Fibroblast of villous mesenchyme (primary cell): ENCODE data around the gene EHD2. TPM values are rescaled to one million over a fixed set of nuclear protein-coding genes. Genes with fewer than 3 reads are reported as not detected.
"Not testable (repeated sequence)": the region's sequence is repeated elsewhere in the genome, so short reads cannot be mapped to it uniquely, and the experiment has no call there.

Experiments used
- DNase-seq: peaks from one replicate; pipeline ENCODE4 v3.0.0-alpha.2; 2010; ENCODE audit warnings: low read depth
- H3K4me3 ChIP-seq: 2 replicates; pipeline ENCODE4 v1.5.1; 2011; ENCODE audit warnings: low read depth, mild to moderate bottlenecking, low read length
- total RNA-seq: library from RNA; depleted of rRNA; stranded (reverse); fragments of >200 nt; gene quantifications from 2 replicates; pipeline ENCODE4 v1.2.3, GENCODE V29; 2012
- TF ChIP-seq, protein P1 (sequence below): IDR thresholded peaks from 2 replicates; pipeline ENCODE4 v1.5.1; 2012; ENCODE audit warnings: low read depth, mild to moderate bottlenecking, low read length; ENCODE audit not compliant: insufficient read depth

Gene EHD2
- total RNA-seq, 1 donor, result 144 TPM

GRCh38 chr19:47768604-47769003 is 55.4 kb downstream of the EHD2 start:
- TF ChIP-seq, protein P1, sequence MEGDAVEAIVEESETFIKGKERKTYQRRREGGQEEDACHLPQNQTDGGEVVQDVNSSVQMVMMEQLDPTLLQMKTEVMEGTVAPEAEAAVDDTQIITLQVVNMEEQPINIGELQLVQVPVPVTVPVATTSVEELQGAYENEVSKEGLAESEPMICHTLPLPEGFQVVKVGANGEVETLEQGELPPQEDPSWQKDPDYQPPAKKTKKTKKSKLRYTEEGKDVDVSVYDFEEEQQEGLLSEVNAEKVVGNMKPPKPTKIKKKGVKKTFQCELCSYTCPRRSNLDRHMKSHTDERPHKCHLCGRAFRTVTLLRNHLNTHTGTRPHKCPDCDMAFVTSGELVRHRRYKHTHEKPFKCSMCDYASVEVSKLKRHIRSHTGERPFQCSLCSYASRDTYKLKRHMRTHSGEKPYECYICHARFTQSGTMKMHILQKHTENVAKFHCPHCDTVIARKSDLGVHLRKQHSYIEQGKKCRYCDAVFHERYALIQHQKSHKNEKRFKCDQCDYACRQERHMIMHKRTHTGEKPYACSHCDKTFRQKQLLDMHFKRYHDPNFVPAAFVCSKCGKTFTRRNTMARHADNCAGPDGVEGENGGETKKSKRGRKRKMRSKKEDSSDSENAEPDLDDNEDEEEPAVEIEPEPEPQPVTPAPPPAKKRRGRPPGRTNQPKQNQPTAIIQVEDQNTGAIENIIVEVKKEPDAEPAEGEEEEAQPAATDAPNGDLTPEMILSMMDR, result peak; percentile 8
- no peak overlapping the region for H3K4me3 ChIP-seq
- DNase-seq, result no peak

- no peak for DNase-seq
- H3K4me3 ChIP-seq, result no peak overlapping the region
- TF ChIP-seq, protein P1, result no peak
These were observed 56.3 kb downstream of the EHD2 start for GRCh38 chr19:47769534-47769933.

DNA sequence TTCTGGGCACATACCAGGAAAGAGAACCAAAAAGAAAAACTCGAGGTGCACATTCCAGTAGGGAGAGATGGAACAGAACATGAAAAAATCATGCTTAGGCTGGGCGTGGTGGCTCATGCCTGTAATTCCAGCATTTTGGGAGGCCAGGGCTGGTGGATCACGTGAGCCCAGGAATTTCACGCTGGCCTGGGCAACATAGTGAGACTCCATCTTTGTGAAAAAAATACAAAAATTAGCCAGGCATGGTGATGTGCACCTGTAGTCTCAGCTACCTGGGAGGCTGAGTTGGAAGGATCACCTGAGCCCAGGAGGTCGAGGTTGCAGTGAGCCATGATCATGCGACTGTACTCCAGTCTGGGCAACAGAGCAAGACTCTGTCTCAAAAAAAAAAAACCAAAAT is 58.1 kb downstream of the EHD2 start:
- not testable (repeated sequence) for H3K4me3 ChIP-seq, DNase-seq

DNA sequence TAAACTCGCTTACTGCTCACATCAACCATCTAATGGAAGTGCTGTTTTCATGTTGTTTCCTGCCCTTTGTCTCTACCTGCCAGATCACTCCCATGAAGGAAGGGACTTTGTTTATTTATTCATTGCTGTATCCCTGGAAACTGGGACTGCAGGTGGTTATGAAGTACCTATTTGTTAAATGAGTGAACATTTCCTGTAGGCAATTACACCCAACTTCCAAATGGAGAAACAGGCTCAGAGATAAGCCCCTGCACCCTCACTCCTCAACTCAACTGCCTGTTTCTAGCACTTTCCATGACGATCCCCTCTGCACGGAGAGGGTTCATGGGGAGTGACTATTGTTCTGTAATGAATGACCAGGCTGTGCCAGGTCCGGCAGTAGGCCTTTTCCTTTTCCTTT is 63.3 kb downstream of the EHD2 start:
- no peak for DNase-seq
- H3K4me3 ChIP-seq, result no peak overlapping the region
- TF ChIP-seq, protein P1, result no peak

DNA sequence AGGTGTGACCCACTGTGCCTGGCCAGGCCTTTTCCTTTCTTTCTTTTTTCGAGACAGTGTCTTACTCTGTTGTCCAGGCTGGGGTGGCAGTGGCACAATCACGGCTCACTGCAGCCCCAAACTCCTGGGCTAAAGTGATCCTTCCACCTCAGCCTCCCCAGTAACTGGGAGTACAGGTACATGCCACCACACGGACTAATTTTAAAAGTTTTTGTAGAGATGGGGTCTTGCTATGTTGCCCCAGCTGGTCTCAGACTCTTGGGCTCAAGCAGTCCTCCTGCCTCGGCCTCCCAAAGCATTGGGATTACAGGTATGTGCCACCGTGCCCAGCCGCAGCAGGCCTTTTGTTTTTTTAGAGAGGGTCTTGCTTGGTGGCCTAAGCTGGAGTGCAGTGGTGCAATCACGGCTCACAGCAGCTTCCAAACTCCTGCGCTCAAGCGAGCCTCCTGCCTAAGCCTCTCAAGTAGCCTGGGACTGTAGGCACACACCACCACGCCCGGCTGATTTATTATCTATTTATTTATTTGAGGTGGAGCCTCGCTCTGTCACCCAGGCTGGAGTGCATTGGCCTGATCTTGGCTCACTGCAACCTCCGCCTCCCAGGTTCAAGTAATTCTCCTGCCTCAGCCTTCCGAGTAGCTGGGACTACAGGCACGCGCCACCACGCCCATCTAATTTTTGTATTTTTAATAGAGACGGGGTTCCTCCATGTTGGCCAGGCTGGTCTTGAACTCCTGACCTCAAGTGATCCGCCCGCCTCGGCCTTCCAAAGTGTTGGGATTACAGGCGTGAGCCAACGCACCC is 64.2 kb downstream of the EHD2 start:
- DNase-seq, result not testable (repeated sequence)
- peak overlapping the region; percentile 94 for H3K4me3 ChIP-seq

GRCh38 chr19:47778049-47778953 is 65.1 kb downstream of the EHD2 start, which contains the start of gene SELENOW:
Gene SELENOW (plus strand): TSS chr19:47778703. CDS start chr19:47778786, 83 bp downstream.
- peak; percentile 64 for DNase-seq
- H3K4me3 ChIP-seq, result peak within 1 kb of the TSS; percentile 94
- TF ChIP-seq, protein P1, result no peak

- TF ChIP-seq, protein P1, result no peak
- peak overlapping the region; percentile 94 for H3K4me3 ChIP-seq
- peak; percentile 20 for DNase-seq
These were observed 65.7 kb downstream of the EHD2 start for GRCh38 chr19:47778954-47779351.
